ENCODE measurements around the gene CNGB1. TPM values are rescaled to one million over a fixed set of nuclear protein-coding genes. Genes with fewer than 3 reads are reported as not detected.
"Not testable (repeated sequence)": the region's sequence is repeated elsewhere in the genome, so short reads cannot be mapped to it uniquely, and the experiment has no call there.

CNGB1 gene
- total RNA-seq, 1 experiment from 2014 or later, result not detected

DNA sequence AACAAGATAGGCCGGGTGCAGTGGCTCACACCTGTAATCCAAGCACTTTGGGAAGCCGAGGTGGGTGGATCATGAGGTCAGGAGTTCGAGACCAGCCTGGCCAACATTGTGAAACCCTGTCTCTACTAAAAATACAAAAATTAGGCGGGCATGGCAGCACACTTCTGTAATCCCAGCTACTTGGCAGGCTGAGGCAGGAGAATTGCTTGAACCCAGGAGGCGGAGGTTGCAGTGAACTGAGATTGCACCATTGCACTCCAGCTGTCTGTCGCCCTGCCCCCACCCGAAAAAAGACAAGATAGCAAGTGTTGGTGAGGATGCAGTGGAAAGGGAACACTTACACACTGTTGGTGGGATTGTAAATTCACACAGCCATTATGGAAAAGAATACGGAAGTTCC, 27.5 kb downstream of the CNGB1 start:
- H3K4me1 ChIP-seq (ENCODE audit: control insufficient read depth in 1 of 2, insufficient read depth in 2 of 2, low read length in 2 of 2); H3K27ac ChIP-seq (ENCODE audit: low read depth, low read length); POLR2A ChIA-PET; BruUV-seq (replicated peaks); H3K27me3 ChIP-seq (ENCODE audit: insufficient read depth, low read length); H3K79me2 ChIP-seq (ENCODE audit: insufficient read depth, low read length); ATAC-seq; H3K36me3 ChIP-seq (ENCODE audit: control insufficient read depth in 1 of 2, insufficient read depth in 2 of 2, low read length in 2 of 2); H3K9ac ChIP-seq (ENCODE audit: low read length); H4K20me1 ChIP-seq (ENCODE audit: insufficient read depth); H3K9me3 ChIP-seq (ENCODE audit: control insufficient read depth in 1 of 2, insufficient read depth in 1 of 2, low read depth in 1 of 2, low read length in 2 of 2); H3K4me2 ChIP-seq (ENCODE audit: low read length); intact Hi-C loops (cut with micrococcal nuclease); H2AFZ ChIP-seq (ENCODE audit: low read depth, low read length, poor library complexity, severe bottlenecking); CTCF ChIA-PET; H3K4me3 ChIP-seq (replicated peaks in 1 of 2; ENCODE audit: low read depth in 1 of 2, low read length in 2 of 2); DNase-seq (ENCODE audit: low read depth, low spot score); RAD21 ChIA-PET (ENCODE audit: low non-redundant PET in 1 of 2, low total read pairs in 2 of 2, uncharacterized antibody in 2 of 2, unreplicated experiment in 2 of 2); H3K9me2 ChIP-seq (ENCODE audit: insufficient read depth): not testable (repeated sequence)

DNA sequence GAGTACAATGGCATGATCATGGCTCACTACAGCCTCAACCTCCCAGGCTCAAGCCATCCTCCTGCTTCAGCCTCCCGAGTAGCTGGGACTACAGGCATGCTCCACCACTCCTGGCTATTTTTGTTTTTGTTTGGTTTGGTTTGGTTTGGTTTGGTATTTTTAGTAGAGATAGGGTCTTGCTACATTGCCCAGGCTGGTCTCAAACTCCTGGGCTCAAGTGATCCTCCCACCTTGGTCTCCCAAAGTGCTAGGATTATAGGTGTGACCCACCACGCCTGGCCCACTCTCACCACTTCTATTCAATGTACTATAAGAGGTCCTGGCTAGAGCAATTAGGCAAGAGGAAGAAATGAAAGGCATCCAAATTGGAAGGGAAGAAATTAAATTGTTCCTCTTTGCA, 29.0 kb downstream of the CNGB1 start:
- H3K27me3 ChIP-seq (ENCODE audit: insufficient read depth, low read length); RAD21 ChIA-PET (ENCODE audit: low non-redundant PET in 1 of 2, low total read pairs in 2 of 2, uncharacterized antibody in 2 of 2, unreplicated experiment in 2 of 2); H3K4me1 ChIP-seq (ENCODE audit: control insufficient read depth in 1 of 2, insufficient read depth in 2 of 2, low read length in 2 of 2); DNase-seq (ENCODE audit: low read depth, low spot score); H3K9ac ChIP-seq (ENCODE audit: low read length); H3K4me2 ChIP-seq (ENCODE audit: low read length); CTCF ChIA-PET; intact Hi-C loops (cut with micrococcal nuclease); H2AFZ ChIP-seq (ENCODE audit: low read depth, low read length, poor library complexity, severe bottlenecking); H3K27ac ChIP-seq (ENCODE audit: low read depth, low read length); BruUV-seq (replicated peaks); H3K9me2 ChIP-seq (ENCODE audit: insufficient read depth); H3K79me2 ChIP-seq (ENCODE audit: insufficient read depth, low read length); ATAC-seq; H3K4me3 ChIP-seq (replicated peaks in 1 of 2; ENCODE audit: low read depth in 1 of 2, low read length in 2 of 2); H4K20me1 ChIP-seq (ENCODE audit: insufficient read depth); H3K9me3 ChIP-seq (ENCODE audit: control insufficient read depth in 1 of 2, insufficient read depth in 1 of 2, low read depth in 1 of 2, low read length in 2 of 2); H3K36me3 ChIP-seq (ENCODE audit: control insufficient read depth in 1 of 2, insufficient read depth in 2 of 2, low read length in 2 of 2); POLR2A ChIA-PET: not testable (repeated sequence)

- no peak for DNase-seq (ENCODE audit: low read depth, low spot score)
- no peak overlapping the region for H3K4me3 ChIP-seq (replicated peaks in 1 of 2; ENCODE audit: low read depth in 1 of 2, low read length in 2 of 2)
- ChIA-PET RAD21 (ENCODE audit: low non-redundant PET in 1 of 2, low total read pairs in 2 of 2, uncharacterized antibody in 2 of 2, unreplicated experiment in 2 of 2) (no interaction called here), POLR2A (no interaction called here), CTCF (no interaction called here)
- H4K20me1 ChIP-seq (ENCODE audit: insufficient read depth), result no peaks in the 10 kb centered on the region
- H3K9me3 ChIP-seq (ENCODE audit: control insufficient read depth in 1 of 2, insufficient read depth in 1 of 2, low read depth in 1 of 2, low read length in 2 of 2), result no peaks in the 10 kb centered on the region
- no peak overlapping the region for H3K4me2 ChIP-seq (ENCODE audit: low read length)
- no TSS peak for BruUV-seq (replicated peaks)
- no peaks in the 10 kb centered on the region for H3K79me2 ChIP-seq (ENCODE audit: insufficient read depth, low read length)
- H3K36me3 ChIP-seq (ENCODE audit: control insufficient read depth in 1 of 2, insufficient read depth in 2 of 2, low read length in 2 of 2), result no peaks in the 10 kb centered on the region
- H3K27me3 ChIP-seq (ENCODE audit: insufficient read depth, low read length), result no peaks in the 10 kb centered on the region
- no peak for ATAC-seq
- no peak overlapping the region for H3K9ac ChIP-seq (ENCODE audit: low read length)
- H3K27ac ChIP-seq (ENCODE audit: low read depth, low read length), result no peak overlapping the region
- intact Hi-C loops (cut with micrococcal nuclease), result no loop called here
- H3K4me1 ChIP-seq (ENCODE audit: control insufficient read depth in 1 of 2, insufficient read depth in 2 of 2, low read length in 2 of 2), result no peaks in the 10 kb centered on the region
- no peak overlapping the region for H2AFZ ChIP-seq (ENCODE audit: low read depth, low read length, poor library complexity, severe bottlenecking)
- no peaks in the 10 kb centered on the region for H3K9me2 ChIP-seq (ENCODE audit: insufficient read depth)
- TF ChIP-seq RAD21 (IDR thresholded peaks at IDR 0.05; ENCODE audit: low read depth) (no peak), ZFX (IDR thresholded peaks at IDR 0.05) (no peak), JUND (IDR thresholded peaks at IDR 0.05) (no peak), ZBTB33 (IDR thresholded peaks at IDR 0.05; ENCODE audit: extremely low read depth, insufficient replicate concordance, low read length) (no peak), CEBPB (IDR thresholded peaks at IDR 0.05; ENCODE audit: low read depth) (no peak), EGR1 (IDR thresholded peaks at IDR 0.05; ENCODE audit: low read depth) (no peak), CTCF (IDR thresholded peaks at IDR 0.05 in 2 of 3, conservative IDR thresholded peaks at IDR 0.05 in 1 of 3; ENCODE audit: borderline replicate concordance in 1 of 3, insufficient read depth in 1 of 3, low read depth in 2 of 3, low read length in 2 of 3) (no peak)
- TF ChIP-seq, protein P1, sequence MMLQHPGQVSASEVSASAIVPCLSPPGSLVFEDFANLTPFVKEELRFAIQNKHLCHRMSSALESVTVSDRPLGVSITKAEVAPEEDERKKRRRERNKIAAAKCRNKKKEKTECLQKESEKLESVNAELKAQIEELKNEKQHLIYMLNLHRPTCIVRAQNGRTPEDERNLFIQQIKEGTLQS (IDR thresholded peaks at IDR 0.05), result no peak
These were observed 29.8 kb downstream of the CNGB1 start for GRCh38 chr16:57941016-57941664.

Measured in HCT116 (cell line).